HepG2 (cell line): ENCODE results near the gene CPNE1. TPM values are rescaled to one million over a fixed set of nuclear protein-coding genes. Genes with fewer than 3 reads are reported as not detected.
A peak's percentile ranks its signal among the peaks of the same experiment; 100 is the strongest.

Experiments
- ATF3 ChIP-seq: sonication (generic); formaldehyde crosslinking; IDR thresholded peaks from 2 replicates; pipeline ENCODE4 v1.4.0; 2020; ENCODE audit warnings: missing genetic modification reagents
- ATF4 ChIP-seq, 2 experiments: fragments of 450-650 bp in 1 of 2; sonication (generic) in 1 of 2; formaldehyde crosslinking; IDR thresholded peaks; 2 replicates each; pipeline versions ENCODE4 v1.5.0 to v1.8.0; 2020 to 2022; ENCODE audit warnings: mild to moderate bottlenecking in 1 of 2, missing genetic modification reagents in 1 of 2
- CENPBD1 ChIP-seq: sonication (generic); formaldehyde crosslinking; IDR thresholded peaks from 2 replicates; pipeline ENCODE4 v1.8.0; 2022; ENCODE audit warnings: missing genetic modification reagents, low read depth, mild to moderate bottlenecking, borderline replicate concordance
- ETV6 ChIP-seq: sonication (generic); formaldehyde crosslinking; conservative IDR thresholded peaks from 2 replicates; pipeline ENCODE4 v1.4.0; 2020; ENCODE audit warnings: missing genetic modification reagents
- FOXA1 ChIP-seq, 2 experiments: fragments of 450-650 bp in 1 of 2; sonication (generic) in 1 of 2; formaldehyde crosslinking in 1 of 2; IDR thresholded peaks; 2 replicates each; pipeline versions ENCODE4 v1.4.0 to v1.6.1; 2016 to 2020; ENCODE audit warnings: missing genetic modification reagents in 1 of 2
- GLI4 ChIP-seq: sonication (generic); formaldehyde crosslinking; IDR thresholded peaks from 2 replicates; pipeline ENCODE4 v1.5.1; 2020; ENCODE audit warnings: missing genetic modification reagents, mild to moderate bottlenecking, moderate library complexity, borderline replicate concordance
- HOXA5 ChIP-seq: sonication (generic); formaldehyde crosslinking; IDR thresholded peaks from 2 replicates; pipeline ENCODE4 v1.4.0; 2020; ENCODE audit warnings: missing genetic modification reagents
- KLF12 ChIP-seq: sonication (generic); formaldehyde crosslinking; IDR thresholded peaks from 2 replicates; pipeline ENCODE4 v1.4.0; 2020; ENCODE audit warnings: missing genetic modification reagents, borderline replicate concordance
- MTF2 ChIP-seq: sonication (generic); formaldehyde crosslinking; IDR thresholded peaks from 2 replicates; pipeline ENCODE4 v1.5.0; 2020; ENCODE audit warnings: missing genetic modification reagents, borderline replicate concordance
- NCOA1 ChIP-seq: sonication (generic); formaldehyde crosslinking; IDR thresholded peaks from 2 replicates; pipeline ENCODE4 v1.9.0; 2021; ENCODE audit warnings: missing genetic modification reagents
- NFRKB ChIP-seq: fragments of 450-650 bp; IDR thresholded peaks from 2 replicates; pipeline ENCODE4 v1.6.1; 2017
- PAF1 ChIP-seq: IDR thresholded peaks from 2 replicates; pipeline ENCODE4 v1.6.1; 2016; ENCODE audit warnings: missing genetic modification reagents, missing compliant biosample characterization
- POLR2A ChIP-seq, 2 experiments: IDR thresholded peaks; 2 replicates each; pipeline ENCODE4 v1.6.1; 2011; ENCODE audit warnings: low read depth in 2 of 2, low read length in 2 of 2, mild to moderate bottlenecking in 1 of 2, moderate library complexity in 1 of 2; ENCODE audit not compliant: insufficient read depth in 1 of 2
- SRY ChIP-seq: sonication (generic); formaldehyde crosslinking; IDR thresholded peaks from 2 replicates; pipeline ENCODE4 v1.8.0; 2022; ENCODE audit warnings: mild to moderate bottlenecking, missing genetic modification reagents
- ZC3H13 ChIP-seq: sonication (generic); formaldehyde crosslinking; IDR thresholded peaks from 2 replicates; pipeline ENCODE4 v1.8.1; 2023; ENCODE audit warnings: mild to moderate bottlenecking, missing genetic modification reagents, moderate library complexity
- ZFP36 ChIP-seq: fragments of 150-350 bp; IDR thresholded peaks from 2 replicates; pipeline ENCODE4 v1.6.1; 2018; ENCODE audit warnings: borderline replicate concordance, low read length, low read depth; ENCODE audit not compliant: partially characterized antibody
- ZFYVE20 ChIP-seq: sonication (generic); formaldehyde crosslinking; IDR thresholded peaks from 2 replicates; pipeline ENCODE4 v1.8.0; 2023; ENCODE audit warnings: low read depth, mild to moderate bottlenecking, moderate library complexity, missing genetic modification reagents, borderline replicate concordance
- ZMYM2 ChIP-seq: sonication (generic); formaldehyde crosslinking; IDR thresholded peaks from 2 replicates; pipeline ENCODE4 v1.8.0; 2022; ENCODE audit warnings: mild to moderate bottlenecking, missing genetic modification reagents
- ZNF235 ChIP-seq: sonication (generic); formaldehyde crosslinking; IDR thresholded peaks from 2 replicates; pipeline ENCODE4 v1.8.1; 2023; ENCODE audit warnings: mild to moderate bottlenecking, missing genetic modification reagents, borderline replicate concordance
- ZNF335 ChIP-seq: sonication (generic); formaldehyde crosslinking; IDR thresholded peaks from 2 replicates; pipeline ENCODE4 v1.4.0; 2020; ENCODE audit warnings: missing genetic modification reagents
- ZNF543 ChIP-seq: sonication (generic); formaldehyde crosslinking; IDR thresholded peaks from 2 replicates; pipeline ENCODE4 v1.4.0; 2020; ENCODE audit warnings: mild to moderate bottlenecking, missing genetic modification reagents
- ZNF605 ChIP-seq: sonication (generic); formaldehyde crosslinking; IDR thresholded peaks from 2 replicates; pipeline ENCODE4 v1.8.0; 2022; ENCODE audit warnings: mild to moderate bottlenecking, missing genetic modification reagents
- ZNF660 ChIP-seq: sonication (generic); formaldehyde crosslinking; IDR thresholded peaks from 2 replicates; pipeline ENCODE4 v1.5.1; 2020; ENCODE audit warnings: mild to moderate bottlenecking, low read depth, missing genetic modification reagents, borderline replicate concordance
- ZNF737 ChIP-seq: sonication (generic); formaldehyde crosslinking; IDR thresholded peaks from 2 replicates; pipeline ENCODE4 v1.5.0; 2020; ENCODE audit warnings: missing genetic modification reagents, mild to moderate bottlenecking, borderline replicate concordance
- ZSCAN12 ChIP-seq: sonication (generic); formaldehyde crosslinking; IDR thresholded peaks from 2 replicates; pipeline ENCODE4 v1.9.0; 2021; ENCODE audit warnings: mild to moderate bottlenecking, missing genetic modification reagents
- polyA plus RNA-seq, 8 experiments: library from polyadenylated mRNA; depleted of rRNA in 3 of 8; stranded (reverse) in 7 of 8; unstranded in 1 of 8; fragments of >200 nt; fragmentation: Illumina TruSeq in 4 of 8; extraction: Trizol in 4 of 8; gene quantifications; 2 replicates each; pipeline versions ENCODE4 v1.2.1 to v1.2.3, GENCODE V29; 2011 to 2016; ENCODE audit warnings: low read depth in 4 of 8, missing spikeins in 1 of 8, mixed read lengths in 1 of 8; ENCODE audit not compliant: insufficient read depth in 1 of 8
- total RNA-seq, 5 experiments: library from RNA; depleted of rRNA; stranded (reverse); fragments of >200 nt; fragmentation: Illumina TruSeq; extraction: Trizol; gene quantifications; 2 replicates each; pipeline ENCODE4 v1.2.3, GENCODE V29; 2016; ENCODE audit warnings: low read depth in 1 of 5
- TF ChIP-seq, protein P1 (sequence below): sonication (generic); formaldehyde crosslinking; IDR thresholded peaks from 2 replicates; pipeline ENCODE4 v1.8.0; 2022; ENCODE audit warnings: mild to moderate bottlenecking, missing genetic modification reagents, borderline replicate concordance
- TF ChIP-seq, protein P2 (sequence below): sonication (generic); formaldehyde crosslinking; IDR thresholded peaks from 2 replicates; pipeline ENCODE4 v1.8.1; 2022; ENCODE audit warnings: mild to moderate bottlenecking, missing genetic modification reagents

Gene CPNE1
- total and polyA plus RNA-seq, 2 of the 13 experiments (the other 11 are each of a cell fraction or from before 2014, with no cell fraction given), result 408 to 431 TPM

GRCh38 chr20:35709259-35709658 is 44.6 kb upstream of the CPNE1 start (continued):
- no peak for TF ChIP-seq NCOA1 (CRISPR knock-in tag)
- no peak for TF ChIP-seq ATF4 (CRISPR knock-in tag; IDR thresholded peaks at IDR 0.05)
- peak; percentile 27 to 49; a peak in 2 of 4 replicates for TF ChIP-seq POLR2A (IDR thresholded peaks at IDR 0.05; ENCODE audit: insufficient read depth in 1 of 2, low read depth in 2 of 2, low read length in 2 of 2)
- TF ChIP-seq FOXA1 (IDR thresholded peaks at IDR 0.05), result no peak
- no peak for TF ChIP-seq FOXA1 (CRISPR knock-in tag; IDR thresholded peaks at IDR 0.05)
- no peak for TF ChIP-seq ATF3 (CRISPR knock-in tag)
- TF ChIP-seq ZNF605 (CRISPR knock-in tag), result no peak
- TF ChIP-seq PAF1 (CRISPR knock-in tag), result 0 out of 2 replicates have a peak, but pooled peaks have one; percentile 77
- TF ChIP-seq CENPBD1 (CRISPR knock-in tag), result no peak
- TF ChIP-seq ZNF543 (CRISPR knock-in tag), result no peak
- TF ChIP-seq ZFP36, result no peak
- no peak for TF ChIP-seq SRY (CRISPR knock-in tag)
- no peak for TF ChIP-seq NFRKB
- TF ChIP-seq, protein P1, sequence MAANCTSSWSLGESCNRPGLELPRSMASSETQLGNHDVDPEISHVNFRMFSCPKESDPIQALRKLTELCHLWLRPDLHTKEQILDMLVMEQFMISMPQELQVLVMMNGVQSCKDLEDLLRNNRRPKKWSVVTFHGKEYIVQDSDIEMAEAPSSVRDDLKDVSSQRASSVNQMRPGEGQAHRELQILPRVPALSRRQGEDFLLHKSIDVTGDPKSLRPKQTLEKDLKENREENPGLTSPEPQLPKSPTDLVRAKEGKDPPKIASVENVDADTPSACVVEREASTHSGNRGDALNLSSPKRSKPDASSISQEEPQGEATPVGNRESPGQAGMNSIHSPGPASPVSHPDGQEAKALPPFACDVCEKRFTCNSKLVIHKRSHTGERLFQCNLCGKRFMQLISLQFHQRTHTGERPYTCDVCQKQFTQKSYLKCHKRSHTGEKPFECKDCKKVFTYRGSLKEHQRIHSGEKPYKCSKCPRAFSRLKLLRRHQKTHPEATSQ (CRISPR knock-in tag), result no peak
- no peak for TF ChIP-seq MTF2 (CRISPR knock-in tag)
- no peak for TF ChIP-seq ZNF235 (CRISPR knock-in tag)
- no peak for TF ChIP-seq ZNF660
- TF ChIP-seq HOXA5 (CRISPR knock-in tag), result no peak
- TF ChIP-seq GLI4 (CRISPR knock-in tag), result no peak
- no peak for TF ChIP-seq KLF12 (CRISPR knock-in tag)
- TF ChIP-seq ZMYM2, result no peak
- TF ChIP-seq ZFYVE20 (CRISPR knock-in tag), result no peak
- no peak for TF ChIP-seq ETV6 (CRISPR knock-in tag)
- TF ChIP-seq ZNF335, result no peak
- TF ChIP-seq, protein P2, sequence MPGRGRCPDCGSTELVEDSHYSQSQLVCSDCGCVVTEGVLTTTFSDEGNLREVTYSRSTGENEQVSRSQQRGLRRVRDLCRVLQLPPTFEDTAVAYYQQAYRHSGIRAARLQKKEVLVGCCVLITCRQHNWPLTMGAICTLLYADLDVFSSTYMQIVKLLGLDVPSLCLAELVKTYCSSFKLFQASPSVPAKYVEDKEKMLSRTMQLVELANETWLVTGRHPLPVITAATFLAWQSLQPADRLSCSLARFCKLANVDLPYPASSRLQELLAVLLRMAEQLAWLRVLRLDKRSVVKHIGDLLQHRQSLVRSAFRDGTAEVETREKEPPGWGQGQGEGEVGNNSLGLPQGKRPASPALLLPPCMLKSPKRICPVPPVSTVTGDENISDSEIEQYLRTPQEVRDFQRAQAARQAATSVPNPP, result peak; percentile 59; the same call in 1 of the 2 replicates
- no peak for TF ChIP-seq ZC3H13
- TF ChIP-seq ZSCAN12 (CRISPR knock-in tag), result no peak
- no peak for TF ChIP-seq ZNF737 (CRISPR knock-in tag)
